ENCODE data around the gene PCK2. TPM values are rescaled to one million over a fixed set of nuclear protein-coding genes. Genes with fewer than 3 reads are reported as not detected.

PCK2 gene
- total RNA-seq, 1 experiment from 2014 or later: 43.6 TPM

DNA sequence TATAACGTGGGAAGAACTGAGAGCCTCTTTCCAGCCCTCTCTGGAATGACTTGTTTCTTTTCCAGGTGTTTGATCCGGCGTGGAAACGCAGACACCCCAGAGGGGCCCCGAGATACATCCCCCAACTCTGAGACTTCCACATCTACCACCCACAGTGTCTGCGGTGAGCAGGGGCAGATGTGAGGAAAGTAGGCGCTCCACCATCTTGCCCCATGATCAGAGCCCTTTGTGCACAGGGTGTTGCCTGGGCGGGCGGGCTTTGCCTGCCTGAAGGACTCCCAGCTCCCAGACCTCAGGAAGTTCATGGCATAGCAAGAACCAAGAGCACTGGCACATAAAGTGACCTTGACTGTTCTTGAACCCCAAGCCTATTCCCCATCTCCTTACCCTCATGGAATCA, 39.5 kb upstream of the PCK2 start:
- CTCF ChIA-PET: no interaction called here
- TF ChIP-seq, protein P1, sequence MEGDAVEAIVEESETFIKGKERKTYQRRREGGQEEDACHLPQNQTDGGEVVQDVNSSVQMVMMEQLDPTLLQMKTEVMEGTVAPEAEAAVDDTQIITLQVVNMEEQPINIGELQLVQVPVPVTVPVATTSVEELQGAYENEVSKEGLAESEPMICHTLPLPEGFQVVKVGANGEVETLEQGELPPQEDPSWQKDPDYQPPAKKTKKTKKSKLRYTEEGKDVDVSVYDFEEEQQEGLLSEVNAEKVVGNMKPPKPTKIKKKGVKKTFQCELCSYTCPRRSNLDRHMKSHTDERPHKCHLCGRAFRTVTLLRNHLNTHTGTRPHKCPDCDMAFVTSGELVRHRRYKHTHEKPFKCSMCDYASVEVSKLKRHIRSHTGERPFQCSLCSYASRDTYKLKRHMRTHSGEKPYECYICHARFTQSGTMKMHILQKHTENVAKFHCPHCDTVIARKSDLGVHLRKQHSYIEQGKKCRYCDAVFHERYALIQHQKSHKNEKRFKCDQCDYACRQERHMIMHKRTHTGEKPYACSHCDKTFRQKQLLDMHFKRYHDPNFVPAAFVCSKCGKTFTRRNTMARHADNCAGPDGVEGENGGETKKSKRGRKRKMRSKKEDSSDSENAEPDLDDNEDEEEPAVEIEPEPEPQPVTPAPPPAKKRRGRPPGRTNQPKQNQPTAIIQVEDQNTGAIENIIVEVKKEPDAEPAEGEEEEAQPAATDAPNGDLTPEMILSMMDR (IDR thresholded peaks at IDR 0.05; ENCODE audit: unreplicated experiment): no peak
- Mint-ChIP-seq H3K36me3 (ENCODE audit: insufficient read depth, unreplicated experiment) (peaks cover 21% of the 10 kb centered on the region), H3K9me3 (ENCODE audit: low read depth, unreplicated experiment) (no peaks in the 10 kb centered on the region), H3K4me3 (ENCODE audit: low read depth, unreplicated experiment) (no peak overlapping the region), H3K27me3 (ENCODE audit: unreplicated experiment) (peaks cover 83% of the 10 kb centered on the region), H3K4me1 (ENCODE audit: low read depth, unreplicated experiment) (peaks cover 11% of the 10 kb centered on the region), H3K27ac (ENCODE audit: unreplicated experiment) (no peak overlapping the region)
- no peak for DNase-seq
- intact Hi-C loops (cut with micrococcal nuclease; ENCODE audit: unreplicated experiment): no loop called here
- no TSS peak for BruUV-seq (replicated peaks)

DNA sequence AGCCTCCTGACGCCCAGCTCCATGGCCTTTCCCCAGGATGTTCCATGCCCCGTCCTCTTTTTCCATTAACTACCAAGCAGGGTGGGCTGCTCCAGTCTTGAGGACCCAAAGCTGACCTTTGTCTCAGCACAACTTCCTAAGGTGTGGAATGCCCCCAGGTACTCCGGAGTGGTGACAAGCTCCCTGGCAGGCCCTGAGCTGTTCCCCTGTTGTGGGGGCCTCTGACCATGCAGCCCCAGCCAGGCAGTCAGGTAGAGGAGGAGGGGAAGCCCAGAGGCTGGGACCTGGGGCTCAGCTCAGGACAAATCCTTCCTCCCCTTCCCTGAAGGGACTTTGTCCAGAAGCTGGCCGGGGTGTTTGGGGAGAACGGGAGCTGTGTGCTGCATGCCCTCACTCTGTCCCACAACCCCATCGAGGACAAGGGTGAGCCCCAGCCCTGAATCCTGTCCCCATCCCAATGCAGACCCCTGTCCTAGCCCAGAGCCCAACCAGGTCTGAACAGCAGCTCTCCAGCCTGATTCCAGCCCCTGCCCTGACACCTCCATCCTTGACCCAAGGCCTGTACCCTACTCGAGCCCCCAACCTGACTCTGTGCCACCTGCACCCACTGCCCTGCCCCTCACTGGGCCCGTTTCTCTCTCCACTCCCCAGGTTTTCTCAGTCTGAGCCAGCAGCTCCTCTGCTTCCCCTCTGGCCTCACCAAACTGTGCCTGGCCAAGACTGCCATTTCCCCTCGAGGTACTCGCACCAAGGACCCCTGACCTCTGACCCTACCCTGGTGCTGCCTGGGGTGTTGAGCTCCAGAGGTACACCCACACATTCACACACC, 37.9 kb upstream of the PCK2 start:
- Mint-ChIP-seq H3K27ac (ENCODE audit: unreplicated experiment) (no peak overlapping the region), H3K27me3 (ENCODE audit: unreplicated experiment) (peaks cover 68% of the 10 kb centered on the region), H3K36me3 (ENCODE audit: insufficient read depth, unreplicated experiment) (peaks cover 17% of the 10 kb centered on the region), H3K9me3 (ENCODE audit: low read depth, unreplicated experiment) (no peaks in the 10 kb centered on the region), H3K4me3 (ENCODE audit: low read depth, unreplicated experiment) (no peak overlapping the region), H3K4me1 (ENCODE audit: low read depth, unreplicated experiment) (peaks cover 11% of the 10 kb centered on the region)
- no peak for DNase-seq
- intact Hi-C loops (cut with micrococcal nuclease; ENCODE audit: unreplicated experiment): no loop called here
- TF ChIP-seq, protein P1 (IDR thresholded peaks at IDR 0.05; ENCODE audit: unreplicated experiment): no peak
- BruUV-seq (replicated peaks): no TSS peak
- CTCF ChIA-PET: interaction anchor here (3.5 to 4.0 kb wide), 2 partner anchors 36 to 53 kb away, joined by 64 to 68 read pairs; partner anchors contain the start of gene PCK2

DNA sequence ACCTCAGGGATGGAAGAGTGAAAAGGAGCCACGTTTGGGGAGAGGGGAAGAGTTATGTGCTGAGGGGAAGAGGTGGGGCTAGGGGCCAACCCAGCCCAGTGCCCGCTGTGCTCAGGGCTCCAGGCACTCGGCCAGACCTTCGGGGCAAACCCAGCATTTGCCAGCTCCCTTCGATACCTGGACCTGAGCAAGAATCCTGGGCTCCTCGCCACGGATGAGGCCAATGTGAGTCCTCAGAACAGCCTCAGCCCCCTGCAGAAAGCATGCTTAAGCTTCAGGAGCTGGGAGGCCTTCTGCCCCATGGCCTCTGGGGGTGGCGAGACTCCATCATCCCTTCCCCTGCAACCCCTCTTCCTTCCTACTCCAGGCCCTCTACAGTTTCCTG, 37.3 kb upstream of the PCK2 start:
- Mint-ChIP-seq H3K36me3 (ENCODE audit: insufficient read depth, unreplicated experiment) (peaks cover 16% of the 10 kb centered on the region), H3K27me3 (ENCODE audit: unreplicated experiment) (peaks cover 63% of the 10 kb centered on the region), H3K4me1 (ENCODE audit: low read depth, unreplicated experiment) (peaks cover 11% of the 10 kb centered on the region), H3K9me3 (ENCODE audit: low read depth, unreplicated experiment) (no peaks in the 10 kb centered on the region), H3K4me3 (ENCODE audit: low read depth, unreplicated experiment) (no peak overlapping the region), H3K27ac (ENCODE audit: unreplicated experiment) (no peak overlapping the region)
- no TSS peak for BruUV-seq (replicated peaks)
- intact Hi-C loops (cut with micrococcal nuclease; ENCODE audit: unreplicated experiment): no loop called here
- CTCF ChIA-PET: interaction anchor here (0.6 to 4.0 kb wide), 3 partner anchors 12 to 52 kb away, joined by 3 to 68 read pairs (median 64); partner anchors contain the start of gene PCK2
- TF ChIP-seq, protein P1 (IDR thresholded peaks at IDR 0.05; ENCODE audit: unreplicated experiment): no peak
- DNase-seq: no peak

DNA sequence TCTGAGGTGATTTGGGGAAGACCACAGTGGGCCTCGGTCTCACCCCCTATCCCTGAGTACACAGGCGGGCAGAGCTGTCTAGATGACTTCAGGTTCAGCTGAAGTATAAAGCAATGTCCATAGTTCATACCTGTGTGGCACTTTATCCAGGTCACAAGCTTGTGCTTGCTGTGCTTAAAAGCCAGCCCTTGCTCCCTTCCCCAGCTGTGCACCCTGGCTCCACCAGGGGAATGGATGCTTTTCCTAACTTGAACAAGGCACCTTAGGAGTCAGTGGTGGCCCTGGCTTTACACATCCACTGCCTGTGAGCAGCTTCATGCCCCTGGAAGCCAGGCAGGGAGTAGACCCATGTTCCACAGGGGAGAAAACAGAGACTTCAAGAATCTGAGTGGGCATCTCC, 36.8 kb upstream of the PCK2 start:
- no peak overlapping the region for H3K4me3 Mint-ChIP-seq (ENCODE audit: low read depth, unreplicated experiment)
- DNase-seq: no peak
- intact Hi-C loops (cut with micrococcal nuclease; ENCODE audit: unreplicated experiment): no loop called here
- H3K27me3 Mint-ChIP-seq (ENCODE audit: unreplicated experiment): peaks cover 67% of the 10 kb centered on the region
- TF ChIP-seq, protein P1 (IDR thresholded peaks at IDR 0.05; ENCODE audit: unreplicated experiment): no peak
- H3K4me1 Mint-ChIP-seq (ENCODE audit: low read depth, unreplicated experiment): peaks cover 11% of the 10 kb centered on the region
- H3K9me3 Mint-ChIP-seq (ENCODE audit: low read depth, unreplicated experiment): no peaks in the 10 kb centered on the region
- no TSS peak for BruUV-seq (replicated peaks)
- CTCF ChIA-PET: interaction anchor here (0.6 to 4.0 kb wide), 3 partner anchors 11 to 52 kb away, joined by 3 to 68 read pairs (median 64); partner anchors contain the start of gene PCK2
- H3K36me3 Mint-ChIP-seq (ENCODE audit: insufficient read depth, unreplicated experiment): peaks cover 14% of the 10 kb centered on the region
- no peak overlapping the region for H3K27ac Mint-ChIP-seq (ENCODE audit: unreplicated experiment)

Data from Calu3 (cell line).